Bronchial epithelial cell (primary cell): Measurements from ENCODE around the gene ACAT2. TPM values are rescaled to one million over a fixed set of nuclear protein-coding genes. Genes with fewer than 3 reads are reported as not detected.

Experiments
- DNase-seq: peaks from one replicate; pipeline ENCODE4 v3.0.0-alpha.2; 2010; ENCODE audit warnings: low read depth
- FAIRE-seq: peaks from 2 replicates; lab custom pipeline; 2011; peaks lifted over from hg19 to GRCh38; lab: Jason Lieb, UNC
- H3K27me3 ChIP-seq: 2 replicates; pipeline ENCODE4 v1.5.1; 2011; ENCODE audit warnings: low read length; ENCODE audit not compliant: control insufficient read depth, insufficient read depth
- H3K36me3 ChIP-seq: 2 replicates; pipeline ENCODE4 v1.5.1; 2011; ENCODE audit warnings: low read length; ENCODE audit not compliant: control insufficient read depth, insufficient read depth
- H3K4me3 ChIP-seq: 2 replicates; pipeline ENCODE4 v1.5.1; 2011; ENCODE audit warnings: mild to moderate bottlenecking, low read depth, low read length, control low read depth
- CTCF ChIP-seq: IDR thresholded peaks from 2 replicates; pipeline ENCODE4 v1.5.1; 2011; ENCODE audit warnings: mild to moderate bottlenecking, moderate library complexity, low read length, control low read depth, inconsistent platforms; ENCODE audit not compliant: insufficient read depth, severe bottlenecking
- total RNA-seq: library from RNA; depleted of rRNA; stranded (reverse); fragments of >200 nt; gene quantifications from 2 replicates; pipeline ENCODE4 v1.2.1, GENCODE V29; 2014

ACAT2 gene
- total RNA-seq, 1 donor from 2014 or later = 42.9 TPM

- Histone ChIP-seq H3K27me3 (no peaks in the 10 kb centered on the region), H3K36me3 (peaks cover 8% of the 10 kb centered on the region), H3K4me3 (no peak overlapping the region)
- no peak for DNase-seq
- FAIRE-seq = no peak
- no peak for TF ChIP-seq CTCF
Measured at GRCh38 chr6:159759645-159760044, 2.2 kb upstream of the ACAT2 start.

GRCh38 chr6:159760602-159761057 is 1.2 kb upstream of the ACAT2 start:
- DNase-seq = peak; percentile 62
- no peak for TF ChIP-seq CTCF
- no peak for FAIRE-seq
- no peaks in the 10 kb centered on the region for H3K27me3 ChIP-seq
- H3K4me3 ChIP-seq = no peak overlapping the region
- H3K36me3 ChIP-seq = peaks cover 5% of the 10 kb centered on the region

GRCh38 chr6:159761129-159761872 is 544 bp upstream of the ACAT2 start:
- Histone ChIP-seq H3K4me3 (peak overlapping the region; percentile 91), H3K36me3 (peaks cover 5% of the 10 kb centered on the region), H3K27me3 (no peaks in the 10 kb centered on the region)
- DNase-seq = peak; percentile 17
- FAIRE-seq = no peak
- TF ChIP-seq CTCF = no peak

- Histone ChIP-seq H3K4me3 (peak overlapping the region; percentile 91), H3K27me3 (no peaks in the 10 kb centered on the region), H3K36me3 (peaks cover 10% of the 10 kb centered on the region)
- DNase-seq = peak; percentile 32
- no peak for FAIRE-seq
- no peak for TF ChIP-seq CTCF
Measured at GRCh38 chr6:159762681-159763293, 942 bp downstream of the ACAT2 start.

GRCh38 chr6:159766906-159767305 is 5.1 kb downstream of the ACAT2 start:
- no peak for FAIRE-seq
- H3K4me3 ChIP-seq = no peak overlapping the region
- TF ChIP-seq CTCF = no peak
- H3K36me3 ChIP-seq = peaks cover 11% of the 10 kb centered on the region
- no peak for DNase-seq
- no peaks in the 10 kb centered on the region for H3K27me3 ChIP-seq
